OCI-LY3 (cell line): ENCODE results near the gene SLC12A8.

Source experiments
- CTCF ChIP-seq: fragments of 200-600, 300-600 bp; sonication (generic); IDR thresholded peaks from 2 replicates; pipeline ENCODE4 v1.5.1; 2014; ENCODE audit warnings: antibody characterized with exemption, low read length, low read depth
- EZH2phosphoT487 ChIP-seq: fragments of 200-600 bp; shearing (Covaris generic); IDR thresholded peaks from 2 replicates; pipeline ENCODE4 v1.6.1; 2018; ENCODE audit warnings: antibody characterized with exemption, mixed run types, low read depth

GRCh38 chr3:125186261-125186787, 26.2 kb downstream of the SLC12A8 start:
- TF ChIP-seq CTCF: no peak
- no peak for TF ChIP-seq EZH2phosphoT487
